GM18907 (cell line): ENCODE data around the gene GIT1.

Experiments
- ATAC-seq: cut with Tn5 transposase; IDR thresholded peaks from one replicate; pipeline ENCODE4 v1.9.1; 2021; ENCODE audit warnings: mild to moderate bottlenecking, moderate library complexity; ENCODE audit not compliant: unreplicated experiment

GIT1 gene

GRCh38 chr17:29579866-29580771 lies 9.3 kb downstream of the GIT1 start:
- peak; percentile 70 for ATAC-seq

DNA sequence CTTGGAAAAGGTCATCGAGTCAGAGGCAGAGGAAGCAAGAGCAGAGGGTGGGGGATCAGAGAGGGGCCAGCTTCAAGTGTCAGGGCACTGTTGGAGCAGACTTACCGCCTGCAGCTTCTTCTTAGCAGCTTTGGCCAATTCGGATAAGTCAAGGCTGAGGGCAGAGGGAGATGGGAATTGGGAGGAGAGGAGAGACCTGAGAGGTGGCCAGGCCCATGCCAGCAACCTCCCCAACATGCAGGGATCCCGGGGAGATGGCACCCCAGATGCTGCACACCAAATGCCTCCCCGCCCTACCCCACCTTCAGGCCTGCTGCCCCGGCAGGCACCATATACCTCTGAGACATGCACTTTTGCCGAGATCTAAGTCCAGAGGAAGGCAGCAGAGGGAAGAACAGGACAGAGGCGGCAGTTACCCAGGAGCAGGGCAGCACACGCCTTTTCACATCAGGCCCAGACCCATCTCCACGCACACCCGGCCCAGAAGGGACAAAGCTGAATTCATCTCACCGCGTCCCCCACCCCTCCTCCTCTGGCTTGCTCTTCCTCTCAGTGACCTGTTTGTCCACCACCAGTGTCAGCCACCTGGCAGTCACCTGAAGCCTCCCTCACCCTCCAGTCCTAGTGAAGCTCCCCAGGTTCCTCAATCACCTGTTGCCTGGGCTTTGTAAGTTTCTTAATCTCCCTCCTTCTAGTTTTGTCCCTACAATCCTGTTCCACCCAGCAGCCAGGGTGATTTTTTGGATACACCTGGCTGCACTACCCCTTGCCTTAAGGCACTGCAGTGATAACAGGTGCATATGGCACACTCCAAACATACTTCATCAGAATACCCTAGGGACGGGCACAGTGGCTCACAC lies 10.6 kb downstream of the GIT1 start:
- no peak for ATAC-seq

DNA sequence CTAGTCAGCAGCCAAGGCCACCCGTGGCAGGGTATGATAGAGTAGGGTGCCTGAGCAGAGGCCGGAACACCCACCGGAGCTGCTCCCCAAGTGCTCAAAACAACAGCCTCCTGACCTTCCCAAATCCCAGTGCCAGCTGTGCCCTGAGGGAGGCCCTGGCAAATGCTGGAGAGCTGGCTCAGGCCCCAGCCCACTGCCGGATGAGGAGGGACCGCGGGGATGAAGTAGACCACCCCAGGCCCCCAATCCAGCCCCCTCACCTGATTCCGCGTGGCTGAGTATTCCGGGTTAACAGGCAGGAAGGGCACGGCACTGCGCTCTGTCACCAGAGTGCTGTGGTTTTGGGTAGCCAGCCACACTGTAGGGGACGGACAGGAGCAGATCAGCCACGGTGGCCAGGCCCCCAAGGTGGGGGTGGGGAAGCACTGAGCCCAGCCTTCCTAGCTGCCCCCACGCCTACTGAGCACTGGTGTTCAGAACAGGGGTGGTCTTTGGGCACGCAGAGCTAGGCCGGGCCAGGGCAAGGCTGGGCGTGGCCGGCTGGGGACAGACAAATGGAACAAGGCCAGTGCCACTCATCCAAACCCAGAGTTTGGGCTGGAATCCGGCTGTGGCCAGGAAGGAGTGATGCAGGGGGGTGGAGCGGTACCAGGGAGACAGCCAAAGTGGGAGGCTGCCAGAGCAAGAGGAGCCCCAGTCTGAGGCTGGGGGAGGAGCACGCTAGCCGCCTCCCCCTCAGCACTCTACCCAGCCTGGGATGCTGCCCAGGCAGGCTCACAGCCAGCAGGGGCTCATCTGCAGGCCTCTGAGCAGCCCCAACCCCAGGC lies 11.8 kb downstream of the GIT1 start:
- no peak for ATAC-seq

DNA sequence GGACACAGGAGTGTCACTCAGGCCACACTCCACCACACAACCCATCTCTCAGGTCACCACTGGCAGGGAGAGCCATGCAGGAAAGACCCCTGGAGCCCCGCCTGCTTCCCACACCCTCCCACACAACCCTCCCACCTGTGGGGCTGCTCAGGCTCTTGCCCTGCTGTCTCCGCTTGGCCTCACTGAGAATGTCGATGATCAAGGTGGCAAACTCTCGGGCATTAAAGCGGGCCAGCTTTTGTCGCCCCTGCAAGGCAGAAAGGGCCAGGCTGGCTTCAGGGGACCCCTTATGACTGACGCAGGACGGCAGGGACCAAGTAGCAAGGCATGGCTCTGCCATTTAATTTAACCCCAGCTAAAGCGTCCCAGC lies 12.5 kb downstream of the GIT1 start:
- ATAC-seq = no peak

DNA sequence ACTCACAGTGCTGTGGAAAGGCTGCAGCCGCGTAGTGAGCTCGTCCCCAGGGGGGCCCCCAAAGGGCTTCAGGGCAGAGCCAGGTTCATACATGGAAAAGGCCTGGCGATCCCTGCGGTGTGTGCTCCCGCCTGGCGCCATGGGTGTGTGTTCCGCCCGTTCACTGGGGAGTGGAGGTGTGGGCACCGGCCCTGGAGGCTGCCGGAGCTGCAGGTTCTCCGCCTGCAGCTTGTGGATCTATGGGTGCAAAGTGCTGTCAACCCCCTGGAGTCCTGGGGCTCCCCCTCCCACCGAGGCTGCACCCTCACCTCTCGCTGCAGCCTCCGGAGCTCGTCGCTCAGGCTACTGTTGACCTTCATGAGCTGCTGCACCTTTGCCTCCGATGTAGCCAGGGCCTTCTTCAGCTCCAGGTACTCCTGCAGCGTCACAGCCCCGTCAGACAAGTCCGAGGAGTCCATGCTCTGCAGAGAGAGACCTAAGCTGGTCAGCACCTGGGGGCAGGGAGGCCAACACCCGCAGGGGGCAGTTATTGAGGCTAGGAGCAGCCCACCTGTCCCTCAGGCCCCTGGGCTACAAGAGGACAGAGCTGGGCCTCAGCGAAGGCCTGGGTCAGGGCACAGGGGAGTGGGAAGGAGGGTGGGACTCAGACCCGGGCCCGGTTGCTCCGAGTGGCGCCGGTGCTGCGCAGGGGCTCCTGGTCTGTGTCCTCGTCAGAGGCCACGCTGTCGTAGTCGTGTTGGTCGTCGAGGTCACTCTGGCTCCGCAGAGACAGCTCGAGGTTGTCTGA lies 13.0 kb downstream of the GIT1 start:
- ATAC-seq = no peak

DNA sequence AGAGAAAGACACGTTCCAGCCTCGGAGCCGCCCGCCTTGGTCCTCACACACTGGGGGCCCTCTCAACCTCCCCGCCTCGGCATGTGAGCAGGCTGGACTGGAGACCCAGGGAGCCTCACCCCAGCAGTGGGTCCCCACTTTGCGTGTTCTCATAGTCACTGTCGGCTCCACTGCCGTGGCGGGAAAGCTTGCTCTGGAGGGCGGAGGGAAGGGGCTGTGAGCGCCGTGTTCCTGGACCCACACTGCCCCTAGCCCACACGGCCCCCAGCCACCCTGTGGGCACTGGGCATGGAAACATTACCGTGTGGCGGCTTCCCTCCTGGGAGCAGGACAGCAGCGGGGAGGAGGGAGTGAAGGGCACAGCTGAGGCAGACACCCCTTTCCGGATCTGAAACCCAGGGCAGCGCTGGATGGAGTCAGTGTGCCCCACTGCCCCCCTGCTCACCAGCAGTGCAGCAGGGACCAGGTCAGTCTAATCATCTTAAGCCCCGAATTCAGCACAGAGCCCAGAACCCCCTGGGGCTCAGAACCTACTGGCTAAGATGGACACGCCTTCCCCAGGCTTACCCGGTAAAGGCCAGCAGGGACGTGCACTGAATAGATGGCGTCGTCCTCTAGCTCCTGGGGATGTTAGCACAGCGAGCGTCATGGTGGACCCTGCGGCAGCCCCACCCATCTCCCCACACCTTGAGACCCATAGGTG lies 13.8 kb downstream of the GIT1 start:
- no peak for ATAC-seq

DNA sequence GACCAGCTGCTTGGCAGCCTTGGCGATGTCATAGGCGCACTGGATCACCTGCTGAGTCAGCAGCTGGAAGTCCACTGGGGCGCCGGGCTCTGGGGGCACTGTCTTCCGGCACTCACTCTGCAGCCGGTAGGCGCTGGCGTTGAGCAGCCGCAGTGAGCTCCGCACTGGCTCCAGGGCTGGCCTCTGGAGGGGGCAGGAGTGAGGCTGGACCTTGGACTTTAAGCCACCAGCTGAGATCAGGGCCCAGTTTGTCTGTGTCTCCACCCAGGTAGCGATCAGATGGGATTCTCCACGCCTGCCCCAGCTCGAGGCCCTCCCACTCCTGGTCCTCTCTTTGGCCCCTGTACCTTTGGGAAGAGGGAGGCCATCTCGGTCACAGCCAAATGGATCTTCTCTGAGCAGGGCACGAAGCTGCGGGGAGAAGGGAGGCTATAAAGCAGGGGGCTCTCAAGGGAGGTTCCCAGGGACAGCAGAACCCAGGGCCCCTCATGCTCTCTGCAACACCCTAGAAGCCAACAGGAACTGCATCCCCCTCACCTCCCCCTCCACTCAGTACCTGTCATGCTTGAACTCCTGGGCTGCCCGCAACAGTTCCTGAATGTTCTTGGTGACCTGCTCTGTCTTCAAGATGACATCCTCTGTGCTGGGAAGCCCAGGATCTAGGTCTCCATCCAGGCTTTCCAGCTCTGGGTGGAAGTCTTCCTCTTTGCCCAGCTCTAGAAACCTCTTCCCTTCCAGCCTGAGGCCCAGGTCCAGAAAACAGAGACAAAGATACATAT lies 14.5 kb downstream of the GIT1 start:
- ATAC-seq = no peak

DNA sequence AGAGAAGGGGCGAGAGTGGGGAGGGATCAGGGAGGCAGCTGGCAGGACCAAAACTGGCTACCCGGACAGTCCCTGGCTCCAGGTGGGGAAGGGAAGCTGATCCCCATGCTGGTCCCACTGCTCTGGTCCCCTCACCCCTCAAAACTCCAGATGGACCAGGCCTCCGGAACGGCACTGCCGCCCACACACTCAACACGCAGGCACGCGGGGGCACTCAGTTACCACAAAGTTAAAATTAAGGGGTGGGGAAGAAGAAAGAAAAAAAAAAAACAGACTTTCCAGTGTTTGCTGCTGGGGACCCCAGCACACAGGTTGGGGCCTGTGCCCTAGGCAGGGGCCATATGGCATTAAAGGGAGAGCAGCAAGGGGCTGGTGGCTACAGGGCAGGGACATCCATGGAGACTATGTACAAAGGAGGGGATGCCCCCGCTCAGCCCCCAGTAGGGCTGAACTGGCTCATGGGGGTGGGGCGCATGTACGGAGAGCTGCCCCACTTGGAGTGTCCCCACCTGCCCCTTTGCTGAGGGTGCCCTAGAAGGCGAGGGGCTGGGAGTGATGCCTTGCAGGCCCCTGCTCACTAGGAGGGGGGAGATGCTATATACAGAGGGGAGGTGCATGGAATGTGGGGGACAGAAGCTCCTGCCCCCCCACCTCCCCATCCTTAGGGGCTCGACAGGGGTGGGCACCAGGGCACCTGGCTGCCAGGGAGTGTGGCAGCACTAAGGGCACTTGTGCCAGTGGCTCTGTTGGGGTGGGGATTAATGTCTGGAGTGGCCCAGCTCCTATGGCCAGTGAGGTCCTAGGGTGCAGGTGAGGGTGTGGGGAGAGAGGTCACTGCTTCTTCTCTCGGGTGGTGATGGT lies 15.3 kb downstream of the GIT1 start:
- no peak for ATAC-seq

DNA sequence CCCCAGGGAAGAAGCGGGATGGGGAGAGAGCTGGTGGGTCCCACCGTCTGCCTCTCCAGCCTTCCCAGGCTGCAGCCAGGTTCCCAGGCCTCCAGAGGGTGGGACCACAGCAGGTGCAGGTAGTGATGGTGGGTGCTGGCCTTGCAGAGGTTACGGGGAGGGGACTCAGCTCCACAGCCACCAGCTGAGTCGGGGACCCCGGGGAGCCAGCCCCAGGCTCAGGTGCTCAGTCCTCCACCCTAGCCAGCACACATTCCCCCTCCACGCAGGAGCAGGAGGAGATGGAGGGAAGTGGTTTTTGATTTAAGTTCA lies 15.9 kb downstream of the GIT1 start:
- ATAC-seq = no peak

DNA sequence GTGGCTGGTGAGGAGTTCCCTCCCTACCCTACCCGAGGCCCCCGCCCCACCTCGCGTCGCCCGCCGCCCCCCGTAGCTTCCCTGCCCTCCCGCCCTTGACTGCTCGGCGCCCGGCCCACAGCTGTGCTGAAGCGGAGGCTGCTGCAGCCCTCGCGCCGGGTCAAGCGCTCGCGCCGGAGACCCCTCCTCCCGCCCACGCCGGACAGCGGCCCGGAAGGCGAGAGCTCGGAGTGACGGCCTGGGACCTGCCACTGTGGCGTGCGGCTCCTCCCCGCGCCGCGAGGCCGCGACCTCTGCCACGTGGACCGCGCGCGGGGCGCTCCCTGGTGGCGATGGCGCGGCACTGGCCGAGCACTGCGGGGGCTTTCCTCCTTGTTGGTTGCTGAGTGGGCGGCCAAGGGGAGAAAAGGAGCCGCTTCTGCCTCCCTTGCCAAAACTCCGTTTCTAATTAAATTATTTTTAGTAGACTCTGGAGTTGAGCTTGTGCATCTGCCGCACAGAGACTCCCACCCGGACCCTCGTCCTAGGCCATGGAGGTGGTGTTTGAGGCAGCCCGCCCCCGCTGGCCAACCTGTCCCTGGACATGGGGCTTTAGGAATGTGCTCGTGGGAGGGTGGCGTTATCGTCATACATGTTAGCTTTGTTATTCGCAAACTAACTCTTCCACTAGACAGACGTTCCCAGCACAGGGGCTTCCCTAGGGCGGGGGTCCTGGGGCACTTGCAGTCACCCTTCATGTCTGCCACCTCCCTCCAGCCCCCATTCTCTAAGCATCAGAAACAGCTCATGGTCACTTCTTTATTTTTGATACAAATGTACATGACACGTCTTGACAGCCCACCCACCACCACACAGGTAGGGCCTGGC lies 16.5 kb downstream of the GIT1 start:
- no peak for ATAC-seq

- ATAC-seq = no peak
Measured at GRCh38 chr17:29571883-29572681, 17.4 kb downstream of the GIT1 start.

DNA sequence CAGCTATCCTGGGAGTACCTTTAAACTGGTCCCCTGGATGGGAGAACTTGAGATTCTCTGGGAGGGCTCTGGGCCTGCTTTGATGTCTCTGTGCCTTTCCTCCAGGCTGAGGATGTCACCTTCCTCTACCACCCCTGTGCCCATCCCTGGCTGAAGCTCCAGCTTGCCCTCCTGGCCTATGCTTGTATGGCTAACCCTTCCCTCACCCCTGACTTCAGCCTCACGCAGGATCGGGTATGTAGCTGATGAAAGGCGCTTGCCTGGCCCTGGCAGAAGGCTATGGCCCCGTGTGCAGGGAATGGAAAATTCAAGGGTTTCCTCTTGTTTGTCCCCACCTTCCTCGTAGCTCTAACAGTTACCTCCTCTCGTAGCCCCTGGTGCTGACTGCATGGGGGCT lies 18.0 kb downstream of the GIT1 start:
- no peak for ATAC-seq

GRCh38 chr17:29570521-29570920 lies 18.9 kb downstream of the GIT1 start:
- ATAC-seq = no peak

DNA sequence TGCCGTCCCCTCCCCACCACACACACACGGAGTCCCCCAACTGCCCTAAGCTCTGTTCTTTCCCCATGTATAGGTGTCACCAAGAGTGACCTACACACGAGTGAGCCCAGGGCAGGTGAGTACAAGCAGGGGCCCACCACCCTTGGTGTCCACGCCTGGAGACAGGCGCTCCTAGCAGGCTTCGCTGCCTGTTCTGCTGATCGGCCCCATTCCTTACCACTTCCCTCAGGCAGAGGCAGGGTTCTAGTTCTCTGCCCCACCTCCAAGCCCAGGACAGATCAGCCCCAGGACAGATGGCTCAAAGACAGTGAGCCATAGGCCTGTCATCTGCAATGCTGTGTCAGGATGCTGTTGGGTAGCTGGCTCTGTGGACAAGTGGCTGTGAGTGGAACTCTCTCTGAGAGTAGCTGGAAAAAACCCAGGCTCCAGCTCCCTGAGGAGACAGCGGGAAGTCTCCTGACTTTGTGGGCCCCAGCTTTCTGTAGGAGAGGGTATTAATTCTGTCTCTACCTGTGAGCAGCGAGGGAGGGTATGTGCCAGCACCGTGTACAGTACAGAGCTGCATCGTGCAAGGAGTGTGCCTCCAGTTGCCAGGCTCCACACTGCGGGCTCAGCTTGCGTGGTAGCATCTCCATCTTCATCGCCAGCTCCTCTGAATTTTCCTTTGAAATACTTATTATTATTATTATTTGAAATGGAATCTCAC lies 20.1 kb downstream of the GIT1 start:
- ATAC-seq = no peak

GRCh38 chr17:29568331-29569244 lies 20.9 kb downstream of the GIT1 start, which contains the start of gene TP53I13:
Gene TP53I13 (plus strand): TSS chr17:29568701. CDS start chr17:29568759, 58 bp downstream.
- peak; percentile 45 for ATAC-seq
